Measurements from ENCODE around the gene SYNE2. TPM values are rescaled to one million over a fixed set of nuclear protein-coding genes. Genes with fewer than 3 reads are reported as not detected.

The SYNE2 gene
- polyA plus RNA-seq, 1 donor = 50.5 TPM

GRCh38 chr14:63905370-63905769 lies 52.6 kb downstream of the SYNE2 start:
- Histone ChIP-seq H3K9me3 (ENCODE audit: control insufficient read depth, low read depth, low read length) (no peaks in the 10 kb centered on the region), H3K27me3 (ENCODE audit: control insufficient read depth, insufficient read depth, low read length) (no peaks in the 10 kb centered on the region), H3K4me1 (ENCODE audit: control insufficient read depth, insufficient read depth, low read length) (no peaks in the 10 kb centered on the region), H3K4me3 (ENCODE audit: low read length) (no peak overlapping the region), H3K36me3 (ENCODE audit: control insufficient read depth, insufficient read depth, low read length) (no peaks in the 10 kb centered on the region), H3K27ac (ENCODE audit: low read length) (no peak overlapping the region)
- no peak for DNase-seq
- 60% methylated on average over 1 of the region's 2 CpGs for WGBS (ENCODE audit: insufficient coverage, low lambda C conversion rate)

- Histone ChIP-seq H3K27ac (ENCODE audit: low read length) (no peak overlapping the region), H3K27me3 (ENCODE audit: control insufficient read depth, insufficient read depth, low read length) (no peaks in the 10 kb centered on the region), H3K4me1 (ENCODE audit: control insufficient read depth, insufficient read depth, low read length) (no peaks in the 10 kb centered on the region), H3K9me3 (ENCODE audit: control insufficient read depth, low read depth, low read length) (no peaks in the 10 kb centered on the region), H3K36me3 (ENCODE audit: control insufficient read depth, insufficient read depth, low read length) (peaks cover 9% of the 10 kb centered on the region), H3K4me3 (ENCODE audit: low read length) (no peak overlapping the region)
- 100% methylated on average over 3 of the region's 4 CpGs for WGBS (ENCODE audit: insufficient coverage, low lambda C conversion rate)
- peak in 1 of 2 donors; percentile 40 for DNase-seq
Observed at GRCh38 chr14:63908667-63909264, 56.0 kb downstream of the SYNE2 start.

GRCh38 chr14:63909984-63910383 lies 57.2 kb downstream of the SYNE2 start:
- Histone ChIP-seq H3K36me3 (ENCODE audit: control insufficient read depth, insufficient read depth, low read length) (peaks cover 9% of the 10 kb centered on the region), H3K27ac (ENCODE audit: low read length) (no peak overlapping the region), H3K9me3 (ENCODE audit: control insufficient read depth, low read depth, low read length) (no peaks in the 10 kb centered on the region), H3K4me1 (ENCODE audit: control insufficient read depth, insufficient read depth, low read length) (no peaks in the 10 kb centered on the region), H3K27me3 (ENCODE audit: control insufficient read depth, insufficient read depth, low read length) (no peaks in the 10 kb centered on the region), H3K4me3 (ENCODE audit: low read length) (no peak overlapping the region)
- no peak for DNase-seq

GRCh38 chr14:63910583-63911363 lies 58.0 kb downstream of the SYNE2 start:
- no CpG with 5 or more reads among the region's 7 CpGs for WGBS (ENCODE audit: insufficient coverage, low lambda C conversion rate)
- peak in 1 of 2 donors; percentile 23 for DNase-seq

GRCh38 chr14:63911404-63911803 lies 58.6 kb downstream of the SYNE2 start:
- H3K27ac ChIP-seq (ENCODE audit: low read length) = no peak overlapping the region
- H3K36me3 ChIP-seq (ENCODE audit: control insufficient read depth, insufficient read depth, low read length) = peaks cover 9% of the 10 kb centered on the region
- H3K4me3 ChIP-seq (ENCODE audit: low read length) = no peak overlapping the region
- no peaks in the 10 kb centered on the region for H3K4me1 ChIP-seq (ENCODE audit: control insufficient read depth, insufficient read depth, low read length)
- no peak for DNase-seq
- WGBS (ENCODE audit: insufficient coverage, low lambda C conversion rate) = no CpG with 5 or more reads among the region's 1 CpG
- no peaks in the 10 kb centered on the region for H3K9me3 ChIP-seq (ENCODE audit: control insufficient read depth, low read depth, low read length)
- no peaks in the 10 kb centered on the region for H3K27me3 ChIP-seq (ENCODE audit: control insufficient read depth, insufficient read depth, low read length)

More at GRCh38 chr14:63910583-63911363, 58.0 kb downstream of the SYNE2 start:
- H3K4me1 ChIP-seq (ENCODE audit: control insufficient read depth, insufficient read depth, low read length) = no peaks in the 10 kb centered on the region
- H3K27ac ChIP-seq (ENCODE audit: low read length) = peak overlapping the region; percentile 3
- H3K4me3 ChIP-seq (ENCODE audit: low read length) = no peak overlapping the region
- peaks cover 9% of the 10 kb centered on the region for H3K36me3 ChIP-seq (ENCODE audit: control insufficient read depth, insufficient read depth, low read length)
- no peaks in the 10 kb centered on the region for H3K27me3 ChIP-seq (ENCODE audit: control insufficient read depth, insufficient read depth, low read length)
- no peaks in the 10 kb centered on the region for H3K9me3 ChIP-seq (ENCODE audit: control insufficient read depth, low read depth, low read length)

GRCh38 chr14:63912286-63912685 lies 59.5 kb downstream of the SYNE2 start:
- Histone ChIP-seq H3K27ac (ENCODE audit: low read length) (no peak overlapping the region), H3K4me1 (ENCODE audit: control insufficient read depth, insufficient read depth, low read length) (no peaks in the 10 kb centered on the region), H3K27me3 (ENCODE audit: control insufficient read depth, insufficient read depth, low read length) (no peaks in the 10 kb centered on the region), H3K36me3 (ENCODE audit: control insufficient read depth, insufficient read depth, low read length) (peaks cover 9% of the 10 kb centered on the region), H3K9me3 (ENCODE audit: control insufficient read depth, low read depth, low read length) (no peaks in the 10 kb centered on the region), H3K4me3 (ENCODE audit: low read length) (no peak overlapping the region)
- WGBS (ENCODE audit: insufficient coverage, low lambda C conversion rate) = no CpG with 5 or more reads among the region's 1 CpG
- DNase-seq = no peak

GRCh38 chr14:63918411-63918810 lies 65.6 kb downstream of the SYNE2 start:
- no peaks in the 10 kb centered on the region for H3K36me3 ChIP-seq (ENCODE audit: control insufficient read depth, insufficient read depth, low read length)
- H3K27me3 ChIP-seq (ENCODE audit: control insufficient read depth, insufficient read depth, low read length) = no peaks in the 10 kb centered on the region
- no peak for DNase-seq
- no peak overlapping the region for H3K27ac ChIP-seq (ENCODE audit: low read length)
- 60% methylated on average over 1 of the region's 11 CpGs for WGBS (ENCODE audit: insufficient coverage, low lambda C conversion rate)
- H3K9me3 ChIP-seq (ENCODE audit: control insufficient read depth, low read depth, low read length) = no peaks in the 10 kb centered on the region
- H3K4me3 ChIP-seq (ENCODE audit: low read length) = no peak overlapping the region
- peaks cover 6% of the 10 kb centered on the region for H3K4me1 ChIP-seq (ENCODE audit: control insufficient read depth, insufficient read depth, low read length)

GRCh38 chr14:63922696-63923421 lies 70.1 kb downstream of the SYNE2 start:
- no peaks in the 10 kb centered on the region for H3K27me3 ChIP-seq (ENCODE audit: control insufficient read depth, insufficient read depth, low read length)
- no peaks in the 10 kb centered on the region for H3K9me3 ChIP-seq (ENCODE audit: control insufficient read depth, low read depth, low read length)
- H3K27ac ChIP-seq (ENCODE audit: low read length) = peak overlapping the region; percentile 82
- H3K4me3 ChIP-seq (ENCODE audit: low read length) = no peak overlapping the region
- no peaks in the 10 kb centered on the region for H3K36me3 ChIP-seq (ENCODE audit: control insufficient read depth, insufficient read depth, low read length)
- peak; percentile 83 to 93 for DNase-seq
- WGBS (ENCODE audit: insufficient coverage, low lambda C conversion rate) = 0% methylated on average over 1 of the region's 5 CpGs
- peaks cover 9% of the 10 kb centered on the region for H3K4me1 ChIP-seq (ENCODE audit: control insufficient read depth, insufficient read depth, low read length)

- H3K4me3 ChIP-seq (ENCODE audit: low read length) = no peak overlapping the region
- no peaks in the 10 kb centered on the region for H3K36me3 ChIP-seq (ENCODE audit: control insufficient read depth, insufficient read depth, low read length)
- H3K27ac ChIP-seq (ENCODE audit: low read length) = peak overlapping the region; percentile 82
- DNase-seq = no peak
- no peaks in the 10 kb centered on the region for H3K27me3 ChIP-seq (ENCODE audit: control insufficient read depth, insufficient read depth, low read length)
- H3K4me1 ChIP-seq (ENCODE audit: control insufficient read depth, insufficient read depth, low read length) = peaks cover 9% of the 10 kb centered on the region
- no peaks in the 10 kb centered on the region for H3K9me3 ChIP-seq (ENCODE audit: control insufficient read depth, low read depth, low read length)
Observed at GRCh38 chr14:63923422-63923752, 70.6 kb downstream of the SYNE2 start.

- DNase-seq = no peak
- Histone ChIP-seq H3K36me3 (ENCODE audit: control insufficient read depth, insufficient read depth, low read length) (no peaks in the 10 kb centered on the region), H3K27me3 (ENCODE audit: control insufficient read depth, insufficient read depth, low read length) (no peaks in the 10 kb centered on the region), H3K4me3 (ENCODE audit: low read length) (no peak overlapping the region), H3K27ac (ENCODE audit: low read length) (no peak overlapping the region), H3K4me1 (ENCODE audit: control insufficient read depth, insufficient read depth, low read length) (peaks cover 9% of the 10 kb centered on the region), H3K9me3 (ENCODE audit: control insufficient read depth, low read depth, low read length) (no peaks in the 10 kb centered on the region)
Observed at GRCh38 chr14:63924375-63924774, 71.6 kb downstream of the SYNE2 start.
